ENCODE measurements around the gene SEC24B.
"Not testable (repeated sequence)": the region's sequence is repeated elsewhere in the genome, so short reads cannot be mapped to it uniquely, and the experiment has no call there.

SEC24B gene

DNA sequence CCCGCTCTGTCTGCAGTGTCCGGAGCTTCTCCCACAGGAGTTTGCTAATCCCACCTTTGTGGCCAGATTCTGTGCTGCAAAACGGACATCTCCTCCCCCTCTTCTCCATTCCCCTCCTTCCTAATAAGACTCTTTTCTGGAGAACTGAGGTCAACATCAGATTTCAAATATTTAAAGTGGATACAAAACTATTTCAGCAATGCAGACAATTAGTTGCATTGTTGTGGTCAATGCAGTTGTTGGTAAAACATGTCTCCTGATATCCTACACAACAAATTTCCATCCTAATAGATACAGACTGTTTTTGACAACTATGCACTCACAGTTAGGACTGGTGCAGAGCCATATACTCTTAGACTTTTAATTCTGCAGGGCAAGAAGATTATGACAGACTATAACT, 121.4 kb downstream of the SEC24B start:
- no peaks in the 10 kb centered on the region for H3K36me3 ChIP-seq (ENCODE audit: insufficient read depth, low read length)
- no peaks in the 10 kb centered on the region for H3K79me2 ChIP-seq (ENCODE audit: control insufficient read depth, insufficient read depth, low read length, unreplicated experiment)
- no peaks in the 10 kb centered on the region for H3K4me1 ChIP-seq (ENCODE audit: control insufficient read depth, insufficient read depth, low read length, unreplicated experiment)
- no peak overlapping the region for H2AFZ ChIP-seq (ENCODE audit: low read length, unreplicated experiment)
- no peak overlapping the region for H3K27ac ChIP-seq (ENCODE audit: low read depth, low read length)
- H3K4me3 ChIP-seq (ENCODE audit: low read depth, low read length): no peak overlapping the region
- H3K27me3 ChIP-seq (ENCODE audit: insufficient read depth, low read length): no peaks in the 10 kb centered on the region

DNA sequence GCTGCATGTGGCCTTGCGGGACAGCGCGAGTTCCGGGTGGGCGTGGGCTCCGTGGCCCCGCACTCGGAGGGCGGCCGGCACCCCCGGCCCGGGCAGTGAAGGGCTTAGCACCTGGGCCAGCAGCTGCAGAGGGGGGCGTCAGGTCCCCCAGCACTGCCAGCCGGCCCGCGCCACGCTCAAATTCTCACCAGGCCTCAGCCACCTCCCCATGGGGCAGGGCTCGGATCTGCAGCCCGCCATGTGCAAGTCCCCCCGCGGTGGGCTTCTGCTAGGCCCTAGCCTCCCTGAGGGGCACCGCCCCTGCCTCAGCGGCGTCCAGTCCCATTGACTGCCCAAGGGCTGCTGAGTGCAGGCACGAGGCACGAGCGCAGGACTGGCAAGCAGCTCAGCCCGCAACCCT, 123.8 kb downstream of the SEC24B start:
- peaks cover 8% of the 10 kb centered on the region for H3K4me1 ChIP-seq (ENCODE audit: control insufficient read depth, insufficient read depth, low read length, unreplicated experiment)
- no peak overlapping the region for H3K4me3 ChIP-seq (ENCODE audit: low read depth, low read length)
- no peak overlapping the region for H2AFZ ChIP-seq (ENCODE audit: low read length, unreplicated experiment)
- H3K27me3 ChIP-seq (ENCODE audit: insufficient read depth, low read length): no peaks in the 10 kb centered on the region
- H3K27ac ChIP-seq (ENCODE audit: low read depth, low read length): no peak overlapping the region
- peaks cover 7% of the 10 kb centered on the region for H3K79me2 ChIP-seq (ENCODE audit: control insufficient read depth, insufficient read depth, low read length, unreplicated experiment)
- H3K36me3 ChIP-seq (ENCODE audit: insufficient read depth, low read length): no peaks in the 10 kb centered on the region

DNA sequence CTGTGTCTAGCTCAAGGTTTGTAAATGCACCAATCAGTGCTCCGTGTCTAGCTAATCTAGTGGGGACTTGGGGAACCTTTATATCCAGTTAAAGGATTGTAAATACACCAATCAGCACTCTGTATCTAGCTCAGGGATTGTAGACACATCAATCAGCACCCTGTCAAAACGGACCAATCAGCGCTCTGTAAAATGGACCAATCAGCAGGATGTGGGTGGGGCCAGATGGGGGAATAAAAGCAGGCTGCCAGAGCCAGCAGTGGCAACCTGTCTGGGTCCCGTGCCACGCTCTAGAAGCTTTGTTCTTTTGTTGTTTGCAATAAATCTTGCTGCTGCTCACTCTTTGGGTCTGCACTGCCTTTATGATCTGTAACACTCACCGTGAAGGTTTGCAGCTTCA, 124.5 kb downstream of the SEC24B start:
- H3K36me3 ChIP-seq (ENCODE audit: insufficient read depth, low read length); H3K27me3 ChIP-seq (ENCODE audit: insufficient read depth, low read length); H3K4me1 ChIP-seq (ENCODE audit: control insufficient read depth, insufficient read depth, low read length, unreplicated experiment); H3K27ac ChIP-seq (ENCODE audit: low read depth, low read length); H3K4me3 ChIP-seq (ENCODE audit: low read depth, low read length); H2AFZ ChIP-seq (ENCODE audit: low read length, unreplicated experiment): not testable (repeated sequence)
- H3K79me2 ChIP-seq (ENCODE audit: control insufficient read depth, insufficient read depth, low read length, unreplicated experiment): peaks cover 14% of the 10 kb centered on the region

DNA sequence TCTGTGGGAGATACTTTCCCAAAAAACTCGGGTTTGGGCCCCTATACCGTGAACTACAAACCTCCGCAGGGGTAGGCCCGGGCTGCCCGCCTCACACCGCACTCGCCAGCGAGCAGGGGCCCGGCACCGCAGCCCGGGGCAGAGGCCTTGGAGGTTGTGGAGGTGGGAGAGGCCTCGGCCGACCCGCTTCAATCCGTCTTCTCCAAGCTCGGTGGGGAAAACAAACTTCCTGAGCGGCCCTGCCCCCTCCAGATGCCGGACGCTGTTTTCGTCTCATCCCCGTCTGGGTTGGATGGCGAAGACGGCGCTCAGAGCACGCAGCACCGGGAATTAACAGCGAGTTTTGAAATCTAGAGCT, 126.0 kb downstream of the SEC24B start:
- no peaks in the 10 kb centered on the region for H3K27me3 ChIP-seq (ENCODE audit: insufficient read depth, low read length)
- H3K4me3 ChIP-seq (ENCODE audit: low read depth, low read length): peak overlapping the region; percentile 80
- peaks cover 23% of the 10 kb centered on the region for H3K79me2 ChIP-seq (ENCODE audit: control insufficient read depth, insufficient read depth, low read length, unreplicated experiment)
- H3K27ac ChIP-seq (ENCODE audit: low read depth, low read length): peak overlapping the region; percentile 60
- no peaks in the 10 kb centered on the region for H3K36me3 ChIP-seq (ENCODE audit: insufficient read depth, low read length)
- H2AFZ ChIP-seq (ENCODE audit: low read length, unreplicated experiment): peak overlapping the region; percentile 68
- H3K4me1 ChIP-seq (ENCODE audit: control insufficient read depth, insufficient read depth, low read length, unreplicated experiment): peaks cover 8% of the 10 kb centered on the region

DNA sequence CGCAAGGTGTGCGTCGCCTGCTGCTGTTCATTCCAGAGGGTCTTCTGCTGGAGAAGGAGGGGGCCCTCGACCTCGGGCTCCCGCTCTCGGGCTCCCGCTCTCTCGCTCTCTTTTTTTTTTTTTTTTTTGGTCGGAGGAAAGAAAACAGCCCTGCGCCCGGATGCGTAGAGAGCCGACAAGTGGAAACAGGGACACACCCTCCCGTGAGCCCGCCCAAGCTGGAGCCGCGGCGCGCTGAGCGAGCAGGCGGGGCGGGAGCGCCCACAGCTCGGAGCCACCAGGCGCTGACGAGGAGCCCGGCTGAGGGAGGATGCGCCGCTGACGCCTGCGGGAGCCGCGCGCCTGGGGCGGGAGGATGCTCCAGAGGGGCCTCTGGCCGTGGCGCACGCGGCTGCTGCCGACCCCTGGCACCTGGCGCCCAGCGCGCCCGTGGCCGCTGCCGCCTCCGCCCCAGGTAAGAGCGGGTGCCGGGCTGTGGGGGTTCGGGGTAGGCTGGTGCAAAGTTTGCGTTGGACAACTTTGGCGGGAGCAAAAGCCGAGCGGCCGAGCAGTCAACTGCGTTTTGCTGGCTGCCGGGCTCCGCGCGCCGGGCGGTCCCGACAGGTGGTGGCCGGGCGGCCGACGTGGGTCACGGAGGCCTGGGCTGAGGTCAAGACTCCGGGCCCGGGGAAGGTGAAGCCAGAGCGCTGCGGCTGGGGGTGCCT, 126.5 kb downstream of the SEC24B start, which contains the start of gene MCUB:
TSS of gene MCUB (plus strand) at position 264 of the 704 bp plus-strand sequence. CDS start at position 356, 92 bp downstream.
- peak within 1 kb of the TSS; percentile 60 for H3K27ac ChIP-seq (ENCODE audit: low read depth, low read length)
- no peaks in the 10 kb centered on the region for H3K27me3 ChIP-seq (ENCODE audit: insufficient read depth, low read length)
- H3K4me1 ChIP-seq (ENCODE audit: control insufficient read depth, insufficient read depth, low read length, unreplicated experiment): peaks cover 8% of the 10 kb centered on the region
- H3K36me3 ChIP-seq (ENCODE audit: insufficient read depth, low read length): no peaks in the 10 kb centered on the region
- peak within 1 kb of the TSS; percentile 76 for H2AFZ ChIP-seq (ENCODE audit: low read length, unreplicated experiment)
- peak within 1 kb of the TSS; percentile 80 for H3K4me3 ChIP-seq (ENCODE audit: low read depth, low read length)
- peaks cover 23% of the 10 kb centered on the region for H3K79me2 ChIP-seq (ENCODE audit: control insufficient read depth, insufficient read depth, low read length, unreplicated experiment)

DNA sequence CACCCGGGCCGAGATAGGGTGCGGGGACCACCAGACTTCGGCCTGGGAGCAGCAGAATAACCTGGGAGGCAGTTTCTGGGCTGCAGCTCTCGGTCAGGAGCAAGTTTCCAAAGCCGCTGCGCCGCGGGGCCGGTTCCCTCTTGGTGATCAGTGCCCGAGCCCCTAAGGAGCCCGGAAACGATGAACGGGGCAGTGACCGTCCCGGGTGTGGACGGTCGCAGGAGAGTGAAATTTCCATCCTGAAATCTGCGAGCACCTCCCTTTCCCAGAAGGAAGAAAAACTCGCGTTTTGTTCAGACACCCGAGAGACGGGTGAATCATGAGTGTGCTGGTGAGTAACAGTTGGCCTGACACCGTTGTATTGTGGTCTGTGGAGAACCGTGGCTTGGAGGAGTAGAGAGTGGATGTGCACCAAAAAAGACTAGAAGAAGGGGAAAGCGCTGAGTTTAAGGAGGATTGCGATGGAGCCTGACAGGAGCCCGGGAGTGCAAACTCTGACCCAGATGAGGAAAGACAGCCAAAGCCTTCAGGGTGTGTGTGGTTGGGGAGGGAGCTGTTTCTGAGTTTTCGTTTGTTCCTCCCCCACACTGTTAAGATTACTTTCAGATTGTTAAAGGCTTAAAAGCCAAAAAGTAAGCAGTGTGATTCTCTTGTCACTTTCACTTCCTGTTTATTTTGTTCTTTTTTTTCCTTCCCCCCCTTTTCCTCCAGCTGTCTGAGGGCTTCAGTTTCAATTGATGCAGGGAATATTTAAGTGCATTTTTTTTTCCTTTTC, 127.3 kb downstream of the SEC24B start:
- H3K27ac ChIP-seq (ENCODE audit: low read depth, low read length): peak overlapping the region; percentile 46
- no peaks in the 10 kb centered on the region for H3K36me3 ChIP-seq (ENCODE audit: insufficient read depth, low read length)
- H3K4me3 ChIP-seq (ENCODE audit: low read depth, low read length): peak overlapping the region; percentile 80
- H3K27me3 ChIP-seq (ENCODE audit: insufficient read depth, low read length): no peaks in the 10 kb centered on the region
- peaks cover 23% of the 10 kb centered on the region for H3K79me2 ChIP-seq (ENCODE audit: control insufficient read depth, insufficient read depth, low read length, unreplicated experiment)
- peak overlapping the region; percentile 76 for H2AFZ ChIP-seq (ENCODE audit: low read length, unreplicated experiment)
- H3K4me1 ChIP-seq (ENCODE audit: control insufficient read depth, insufficient read depth, low read length, unreplicated experiment): peaks cover 8% of the 10 kb centered on the region

DNA sequence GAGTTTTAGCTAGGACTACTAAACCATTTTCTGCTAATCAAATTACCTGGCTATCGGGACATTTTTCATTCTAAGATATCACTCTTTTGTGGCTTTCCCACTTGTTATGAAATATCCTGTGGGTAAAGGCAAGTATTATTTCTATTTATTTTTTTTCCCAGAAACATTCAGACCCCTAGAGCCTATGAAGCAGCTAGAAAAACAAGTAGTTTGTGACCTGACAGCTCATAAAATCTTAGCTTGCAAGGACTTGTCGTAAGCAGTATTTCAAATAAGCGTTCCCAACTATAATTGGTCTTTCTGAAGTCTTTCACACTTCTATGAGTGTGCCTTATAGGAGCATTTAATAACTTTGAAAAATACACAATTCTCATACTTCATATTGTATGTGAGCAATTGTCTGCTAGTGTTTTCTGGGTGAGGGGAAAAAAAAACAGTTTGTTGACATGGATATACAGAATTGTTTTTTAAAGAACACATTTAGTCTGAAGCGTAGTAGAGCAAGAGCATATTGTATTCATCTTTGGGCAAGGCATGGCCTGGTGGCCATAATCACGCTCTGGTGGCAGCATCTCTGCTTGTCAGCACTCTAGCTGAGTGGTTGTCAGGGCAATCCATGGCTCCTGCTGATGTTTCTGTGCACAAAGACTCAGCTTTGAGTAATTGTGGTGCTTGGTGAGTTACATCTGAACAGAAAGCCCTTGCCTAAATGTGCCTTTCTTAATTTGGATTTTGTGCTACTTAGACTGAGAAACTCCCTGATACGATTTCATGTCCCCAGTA, 129.0 kb downstream of the SEC24B start:
- Histone ChIP-seq H3K4me1 (ENCODE audit: control insufficient read depth, insufficient read depth, low read length, unreplicated experiment) (peaks cover 8% of the 10 kb centered on the region), H3K27me3 (ENCODE audit: insufficient read depth, low read length) (no peaks in the 10 kb centered on the region), H2AFZ (ENCODE audit: low read length, unreplicated experiment) (no peak overlapping the region), H3K4me3 (ENCODE audit: low read depth, low read length) (peak overlapping the region; percentile 80; the same call in 1 of the 2 replicates), H3K79me2 (ENCODE audit: control insufficient read depth, insufficient read depth, low read length, unreplicated experiment) (peaks cover 25% of the 10 kb centered on the region), H3K27ac (ENCODE audit: low read depth, low read length) (no peak overlapping the region), H3K36me3 (ENCODE audit: insufficient read depth, low read length) (no peaks in the 10 kb centered on the region)

DNA sequence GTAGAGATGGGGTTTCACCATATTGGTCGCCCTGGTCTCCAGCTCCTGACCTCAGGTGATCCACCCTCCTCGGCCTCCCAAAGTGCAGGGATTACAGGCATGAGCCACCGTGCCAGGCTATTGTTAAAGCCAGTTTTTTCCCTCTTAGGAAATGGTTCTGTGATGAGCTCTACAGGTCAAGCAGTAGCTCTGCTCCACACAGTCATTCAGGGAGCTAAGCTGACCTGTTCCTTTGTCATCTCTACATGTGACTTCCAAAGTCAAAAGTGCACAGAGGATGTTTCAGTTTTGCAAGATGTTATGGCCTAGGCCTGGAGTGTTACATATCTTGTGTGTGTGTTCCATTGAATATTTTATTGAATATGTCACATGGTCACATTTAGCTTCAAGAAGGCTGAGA, 137.9 kb downstream of the SEC24B start:
- H3K79me2 ChIP-seq (ENCODE audit: control insufficient read depth, insufficient read depth, low read length, unreplicated experiment): peaks cover 13% of the 10 kb centered on the region
- H3K36me3 ChIP-seq (ENCODE audit: insufficient read depth, low read length): peaks cover 3% of the 10 kb centered on the region; the same call in 1 of the 2 replicates
- H2AFZ ChIP-seq (ENCODE audit: low read length, unreplicated experiment): no peak overlapping the region
- H3K4me3 ChIP-seq (ENCODE audit: low read depth, low read length): no peak overlapping the region
- H3K27ac ChIP-seq (ENCODE audit: low read depth, low read length): no peak overlapping the region
- H3K27me3 ChIP-seq (ENCODE audit: insufficient read depth, low read length): no peaks in the 10 kb centered on the region
- H3K4me1 ChIP-seq (ENCODE audit: control insufficient read depth, insufficient read depth, low read length, unreplicated experiment): no peaks in the 10 kb centered on the region

DNA sequence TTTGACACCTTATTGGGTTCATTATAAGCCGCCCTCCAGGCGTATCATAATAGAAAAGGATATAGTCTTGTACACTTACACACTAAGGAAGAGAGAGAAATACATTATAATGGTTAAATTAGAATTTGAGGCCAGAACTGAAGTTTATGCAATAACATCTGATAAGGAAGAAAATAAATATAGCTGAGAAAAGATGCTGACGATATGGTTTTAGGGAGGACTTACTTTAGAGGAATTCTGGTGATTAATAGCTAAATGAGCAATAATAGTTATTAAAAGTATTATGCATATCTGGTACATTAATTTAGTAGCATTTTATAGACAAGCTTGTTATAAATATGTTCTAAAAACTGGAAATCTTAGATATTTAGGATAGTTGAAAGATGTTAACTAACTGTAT, 138.5 kb downstream of the SEC24B start:
- Histone ChIP-seq H3K27ac (ENCODE audit: low read depth, low read length) (no peak overlapping the region), H2AFZ (ENCODE audit: low read length, unreplicated experiment) (no peak overlapping the region), H3K27me3 (ENCODE audit: insufficient read depth, low read length) (no peaks in the 10 kb centered on the region), H3K36me3 (ENCODE audit: insufficient read depth, low read length) (peaks cover 3% of the 10 kb centered on the region; the same call in 1 of the 2 replicates), H3K4me1 (ENCODE audit: control insufficient read depth, insufficient read depth, low read length, unreplicated experiment) (no peaks in the 10 kb centered on the region), H3K79me2 (ENCODE audit: control insufficient read depth, insufficient read depth, low read length, unreplicated experiment) (peaks cover 11% of the 10 kb centered on the region), H3K4me3 (ENCODE audit: low read depth, low read length) (no peak overlapping the region)

DNA sequence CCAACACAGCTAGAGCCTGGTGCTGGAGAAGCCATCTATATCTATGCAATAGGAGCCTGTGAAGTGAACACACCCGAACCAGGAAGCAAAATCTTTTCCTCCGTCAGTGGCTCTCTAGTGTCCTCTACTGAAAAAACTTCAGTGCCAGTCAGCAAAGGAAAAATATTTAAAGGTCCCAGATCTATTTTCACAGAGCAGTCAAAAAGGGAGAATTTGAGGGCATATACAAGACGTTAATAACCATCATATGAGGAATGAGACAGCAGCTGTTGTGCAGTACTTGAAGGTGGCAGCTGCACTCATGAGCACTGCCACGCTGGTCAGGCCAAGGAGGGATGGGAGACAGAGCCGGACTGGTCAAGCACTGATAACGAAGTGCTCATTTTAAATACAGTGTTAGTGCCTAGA, 140.8 kb downstream of the SEC24B start:
- no peak overlapping the region for H2AFZ ChIP-seq (ENCODE audit: low read length, unreplicated experiment)
- peaks cover 3% of the 10 kb centered on the region; the same call in 1 of the 2 replicates for H3K36me3 ChIP-seq (ENCODE audit: insufficient read depth, low read length)
- no peak overlapping the region for H3K27ac ChIP-seq (ENCODE audit: low read depth, low read length)
- no peaks in the 10 kb centered on the region for H3K27me3 ChIP-seq (ENCODE audit: insufficient read depth, low read length)
- H3K4me3 ChIP-seq (ENCODE audit: low read depth, low read length): no peak overlapping the region
- no peaks in the 10 kb centered on the region for H3K4me1 ChIP-seq (ENCODE audit: control insufficient read depth, insufficient read depth, low read length, unreplicated experiment)
- peaks cover 10% of the 10 kb centered on the region for H3K79me2 ChIP-seq (ENCODE audit: control insufficient read depth, insufficient read depth, low read length, unreplicated experiment)

All from ACC112 (cell line).